ENCODE measurements around the gene ECSCR. TPM values are rescaled to one million over a fixed set of nuclear protein-coding genes. Genes with fewer than 3 reads are reported as not detected.
"Not testable (repeated sequence)": the region's sequence is repeated elsewhere in the genome, so short reads cannot be mapped to it uniquely, and the experiment has no call there.

Gene ECSCR
- total RNA-seq, 1 experiment from 2014 or later, result 0.53 TPM

DNA sequence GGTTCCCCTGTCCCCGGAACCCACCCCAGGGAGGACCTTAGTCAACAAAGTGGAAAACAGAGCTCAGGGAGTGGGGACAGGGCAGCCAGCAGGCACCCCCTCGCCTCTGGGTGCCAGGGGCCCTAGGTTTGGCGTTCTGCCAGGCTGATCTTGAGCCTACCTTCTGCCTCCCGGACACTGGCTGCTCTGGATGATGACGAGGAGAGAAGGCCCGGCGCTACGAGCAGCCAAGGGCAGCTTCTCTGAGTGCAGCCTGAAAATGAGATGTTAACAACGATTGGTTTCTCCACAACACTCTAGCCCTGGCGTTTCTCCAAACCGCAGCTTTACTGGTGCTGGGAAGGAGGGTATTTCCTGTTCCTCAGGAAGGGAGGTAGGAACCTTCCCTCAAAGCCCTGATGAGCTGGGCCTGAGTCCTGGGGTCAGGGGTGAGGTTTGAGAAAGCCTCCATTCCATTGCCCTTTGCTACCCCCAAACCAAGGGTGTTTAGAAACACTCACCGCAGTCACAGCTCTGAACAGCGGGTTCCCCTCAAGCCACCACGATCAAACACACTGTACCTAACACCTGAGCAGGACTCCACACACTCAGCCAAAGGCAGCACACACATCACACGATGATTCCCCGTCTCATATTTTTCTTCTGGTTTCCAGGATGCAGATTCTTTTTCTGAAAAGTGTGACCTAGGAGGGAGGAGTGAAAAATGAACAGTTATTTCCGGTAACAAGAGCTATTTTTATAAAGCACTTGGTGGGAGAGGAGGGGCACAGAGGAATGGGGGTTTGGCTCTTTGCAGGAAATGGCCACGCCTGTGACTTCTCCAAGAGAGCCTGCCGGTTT, 19.7 kb upstream of the ECSCR start, which contains the start of gene STING1:
Gene STING1, minus strand, starts transcription at position 709 of the 840 bp plus-strand sequence. CDS start 1,054 bp downstream, outside the sequence.
- Histone ChIP-seq H3K27ac (peak within 1 kb of the TSS; percentile 95), H3K36me3 (peaks cover 42% of the 10 kb centered on the region), H3K4me1 (replicated peaks) (peaks cover 26% of the 10 kb centered on the region), H3K27me3 (replicated peaks) (no peaks in the 10 kb centered on the region), H3K9me3 (replicated peaks) (no peaks in the 10 kb centered on the region; the same call in 1 of the 2 replicates), H3K4me3 (peak within 1 kb of the TSS; percentile 40)
- peak; percentile 97 to 98 for DNase-seq (ENCODE audit: low read depth in 1 of 2, low spot score in 2 of 2)

- H3K27me3 ChIP-seq (replicated peaks), result no peaks in the 10 kb centered on the region
- no peaks in the 10 kb centered on the region; the same call in 1 of the 2 replicates for H3K9me3 ChIP-seq (replicated peaks)
- peaks cover 26% of the 10 kb centered on the region for H3K4me1 ChIP-seq (replicated peaks)
- H3K36me3 ChIP-seq, result peaks cover 47% of the 10 kb centered on the region
- peak overlapping the region; percentile 40 for H3K4me3 ChIP-seq
- DNase-seq (ENCODE audit: low read depth in 1 of 2, low spot score in 2 of 2), result no peak
- peak overlapping the region; percentile 95 for H3K27ac ChIP-seq
Measured at GRCh38 chr5:139481580-139482049, 19.1 kb upstream of the ECSCR start.

DNA sequence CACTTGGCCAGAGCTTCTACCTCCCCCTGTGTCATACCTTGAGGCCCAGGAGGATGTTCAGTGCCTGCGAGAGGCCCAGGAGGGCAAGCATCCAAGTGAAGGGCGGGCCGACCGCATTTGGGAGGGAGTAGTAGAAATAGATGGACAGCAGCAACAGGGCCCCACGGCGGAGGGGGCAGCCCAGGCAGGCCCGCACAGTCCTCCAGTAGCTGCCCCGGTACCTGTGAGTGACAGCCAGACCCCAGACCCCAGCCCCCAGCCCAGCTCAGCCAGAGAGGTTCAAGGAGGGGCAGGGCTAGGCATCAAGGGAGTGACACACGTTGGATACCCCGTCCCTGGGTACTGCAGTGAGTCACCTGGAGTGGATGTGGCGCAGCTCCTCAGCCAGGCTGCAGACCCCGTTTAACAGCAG, 18.6 kb upstream of the ECSCR start:
- Histone ChIP-seq H3K4me1 (replicated peaks) (peaks cover 26% of the 10 kb centered on the region), H3K36me3 (peaks cover 48% of the 10 kb centered on the region), H3K27ac (peak overlapping the region; percentile 95; the same call in 1 of the 2 replicates), H3K27me3 (replicated peaks) (no peaks in the 10 kb centered on the region), H3K4me3 (peak overlapping the region; percentile 40), H3K9me3 (replicated peaks) (no peaks in the 10 kb centered on the region; the same call in 1 of the 2 replicates)
- DNase-seq (ENCODE audit: low read depth in 1 of 2, low spot score in 2 of 2), result no peak

DNA sequence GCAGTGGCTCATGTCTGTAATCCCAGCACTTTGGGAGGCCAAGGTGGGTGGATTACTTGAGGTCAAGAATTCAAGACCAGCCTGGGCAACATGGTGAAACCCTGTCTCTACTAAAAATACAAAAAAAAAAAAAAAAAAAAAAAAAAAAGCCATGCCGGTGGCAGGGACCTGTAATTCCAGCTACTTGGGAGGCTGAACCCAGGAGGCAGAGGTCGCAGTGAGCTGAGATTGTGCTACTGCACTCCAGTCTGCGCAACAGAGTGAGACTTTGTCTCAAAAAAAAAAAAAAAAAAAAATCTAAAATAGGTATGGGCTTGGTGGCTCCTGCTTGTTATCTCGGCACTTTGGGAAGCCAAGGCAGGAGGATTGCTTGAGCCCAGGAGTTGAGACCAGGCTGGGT, 17.2 kb upstream of the ECSCR start:
- not testable (repeated sequence) for H3K4me3 ChIP-seq

DNA sequence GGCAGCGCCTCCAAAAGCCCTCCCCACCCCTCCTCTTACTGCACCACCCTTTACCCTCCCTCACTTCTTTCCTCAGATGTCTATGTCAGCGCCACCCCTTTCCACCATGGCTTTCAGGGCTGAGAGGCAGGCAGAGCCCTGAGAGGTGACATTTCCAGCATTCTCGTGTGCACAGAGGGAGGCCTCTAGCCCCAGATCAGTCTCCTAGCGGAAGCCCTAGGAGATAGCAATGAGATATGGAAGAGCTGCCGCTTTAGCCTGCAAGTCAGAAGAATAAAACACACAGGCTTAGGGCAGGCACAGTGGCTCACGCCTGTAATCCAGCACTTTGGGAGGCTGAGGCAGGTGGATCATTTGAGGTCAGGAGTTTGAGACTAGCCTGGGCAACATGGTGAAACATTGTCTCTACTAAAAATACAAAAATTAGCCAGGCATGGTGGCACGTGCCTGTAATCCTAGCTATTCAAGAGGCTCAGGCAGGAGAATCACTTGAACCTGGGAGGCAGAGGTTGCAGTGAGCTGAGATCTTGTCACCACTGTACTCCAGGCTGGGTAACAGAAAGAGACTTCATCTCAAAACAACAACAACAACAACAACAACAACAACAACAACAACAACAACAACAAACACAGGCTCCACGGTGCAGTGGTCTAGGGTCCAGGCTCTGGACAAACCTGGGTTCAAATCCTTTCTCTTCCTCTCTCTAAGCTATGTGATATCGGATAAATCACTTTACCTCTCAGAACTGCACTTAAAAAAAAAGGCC, 16.3 kb upstream of the ECSCR start:
- Histone ChIP-seq H3K36me3 (peaks cover 63% of the 10 kb centered on the region), H3K4me1 (replicated peaks) (peaks cover 26% of the 10 kb centered on the region)
- not testable (repeated sequence) for H3K27me3 ChIP-seq (replicated peaks); H3K27ac ChIP-seq; H3K9me3 ChIP-seq (replicated peaks); H3K4me3 ChIP-seq; DNase-seq (ENCODE audit: low read depth in 1 of 2, low spot score in 2 of 2)

More for the DNA sequence above, 17.2 kb upstream of the ECSCR start:
- H3K4me1 ChIP-seq (replicated peaks), result peaks cover 26% of the 10 kb centered on the region
- H3K27me3 ChIP-seq (replicated peaks); DNase-seq (ENCODE audit: low read depth in 1 of 2, low spot score in 2 of 2); H3K9me3 ChIP-seq (replicated peaks); H3K27ac ChIP-seq: not testable (repeated sequence)
- peaks cover 62% of the 10 kb centered on the region for H3K36me3 ChIP-seq

- H3K36me3 ChIP-seq, result peaks cover 53% of the 10 kb centered on the region
- no peak for DNase-seq (ENCODE audit: low read depth in 1 of 2, low spot score in 2 of 2)
- peaks cover 5% of the 10 kb centered on the region for H3K4me1 ChIP-seq (replicated peaks)
- no peak overlapping the region for H3K27ac ChIP-seq
- no peak overlapping the region for H3K4me3 ChIP-seq
- H3K27me3 ChIP-seq (replicated peaks), result no peaks in the 10 kb centered on the region
- H3K9me3 ChIP-seq (replicated peaks), result no peaks in the 10 kb centered on the region
Measured at GRCh38 chr5:139475865-139476617, 13.5 kb upstream of the ECSCR start.

DNA sequence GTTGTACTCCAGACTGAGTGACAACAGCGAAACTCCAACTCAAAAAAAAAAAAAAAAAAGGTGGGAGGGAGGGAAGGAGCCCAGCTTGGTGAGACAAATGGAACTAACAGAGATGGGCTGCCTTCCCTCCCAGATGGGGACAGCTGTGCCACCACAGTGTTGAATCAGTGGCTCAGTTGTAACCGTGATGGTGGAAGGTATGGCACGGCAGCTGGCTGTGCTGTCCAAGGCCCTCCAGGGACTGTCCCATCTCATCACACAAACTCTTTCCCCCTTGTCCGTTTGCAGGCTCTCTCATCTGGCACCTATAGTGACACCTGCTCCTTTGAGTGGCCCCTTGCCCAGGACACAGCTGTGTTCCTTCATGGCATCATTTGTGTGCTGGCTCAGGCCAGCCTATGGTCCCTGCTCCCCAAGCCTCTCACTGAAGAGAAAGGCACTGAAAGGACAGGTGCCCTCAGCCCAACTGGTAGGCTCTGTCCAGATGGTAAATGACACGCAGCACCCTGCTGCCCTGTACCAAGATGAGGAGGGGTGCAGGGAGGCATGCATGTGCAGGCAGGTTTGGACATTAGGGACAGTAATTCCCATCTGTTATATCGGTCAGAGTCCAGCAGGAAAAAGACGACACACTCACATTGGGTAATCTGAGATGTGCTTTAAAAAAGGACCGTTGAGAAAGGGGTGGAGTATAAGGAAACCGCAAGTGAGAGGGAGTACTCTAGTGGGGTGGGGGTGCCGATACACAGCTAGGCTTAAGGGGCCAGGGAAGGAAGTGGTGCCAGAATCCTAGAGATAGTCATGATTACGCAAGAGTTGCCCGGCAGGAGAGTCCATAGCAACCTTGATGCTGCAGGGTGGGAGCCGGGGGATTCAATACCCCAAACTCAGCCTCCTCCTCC, 12.6 kb upstream of the ECSCR start:
- H3K27ac ChIP-seq, result no peak overlapping the region
- no peak for DNase-seq (ENCODE audit: low read depth in 1 of 2, low spot score in 2 of 2)
- H3K27me3 ChIP-seq (replicated peaks), result no peaks in the 10 kb centered on the region
- H3K4me1 ChIP-seq (replicated peaks), result no peaks in the 10 kb centered on the region
- H3K36me3 ChIP-seq, result peaks cover 44% of the 10 kb centered on the region
- no peak overlapping the region for H3K4me3 ChIP-seq
- no peaks in the 10 kb centered on the region for H3K9me3 ChIP-seq (replicated peaks)

DNA sequence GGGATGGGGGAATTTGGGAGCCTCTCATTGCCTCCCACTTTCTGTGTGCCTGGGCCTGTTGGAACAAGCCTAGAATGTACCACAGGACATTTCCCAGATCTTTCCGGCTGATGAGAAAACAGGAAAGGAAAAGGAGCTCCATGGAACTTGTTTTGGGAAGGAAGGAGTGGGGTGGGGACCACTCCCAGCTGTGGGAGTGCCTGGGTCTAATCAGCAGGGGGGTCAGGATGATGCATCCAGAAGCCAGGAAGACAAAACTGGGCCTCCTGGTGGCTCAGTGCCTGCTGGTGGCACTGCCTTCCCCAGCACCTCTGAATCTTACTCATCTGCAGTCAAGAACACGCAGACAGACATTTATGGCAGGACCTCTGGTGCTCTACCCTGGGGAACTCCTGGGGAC, 11.0 kb upstream of the ECSCR start:
- Histone ChIP-seq H3K4me1 (replicated peaks) (no peaks in the 10 kb centered on the region), H3K36me3 (peaks cover 33% of the 10 kb centered on the region), H3K27ac (no peak overlapping the region), H3K9me3 (replicated peaks) (no peaks in the 10 kb centered on the region), H3K4me3 (no peak overlapping the region), H3K27me3 (replicated peaks) (no peaks in the 10 kb centered on the region)
- DNase-seq (ENCODE audit: low read depth in 1 of 2, low spot score in 2 of 2), result no peak

GRCh38 chr5:139473105-139473504, 10.6 kb upstream of the ECSCR start:
- Histone ChIP-seq H3K4me3 (no peak overlapping the region), H3K36me3 (peaks cover 29% of the 10 kb centered on the region), H3K9me3 (replicated peaks) (no peaks in the 10 kb centered on the region), H3K27ac (no peak overlapping the region), H3K4me1 (replicated peaks) (no peaks in the 10 kb centered on the region), H3K27me3 (replicated peaks) (no peaks in the 10 kb centered on the region)
- no peak for DNase-seq (ENCODE audit: low read depth in 1 of 2, low spot score in 2 of 2)

GRCh38 chr5:139472386-139473030, 10.0 kb upstream of the ECSCR start:
- Histone ChIP-seq H3K9me3 (replicated peaks) (no peaks in the 10 kb centered on the region), H3K36me3 (peaks cover 23% of the 10 kb centered on the region), H3K27ac (no peak overlapping the region), H3K27me3 (replicated peaks) (no peaks in the 10 kb centered on the region), H3K4me1 (replicated peaks) (no peaks in the 10 kb centered on the region), H3K4me3 (no peak overlapping the region)
- DNase-seq (ENCODE audit: low read depth in 1 of 2, low spot score in 2 of 2), result no peak

DNA sequence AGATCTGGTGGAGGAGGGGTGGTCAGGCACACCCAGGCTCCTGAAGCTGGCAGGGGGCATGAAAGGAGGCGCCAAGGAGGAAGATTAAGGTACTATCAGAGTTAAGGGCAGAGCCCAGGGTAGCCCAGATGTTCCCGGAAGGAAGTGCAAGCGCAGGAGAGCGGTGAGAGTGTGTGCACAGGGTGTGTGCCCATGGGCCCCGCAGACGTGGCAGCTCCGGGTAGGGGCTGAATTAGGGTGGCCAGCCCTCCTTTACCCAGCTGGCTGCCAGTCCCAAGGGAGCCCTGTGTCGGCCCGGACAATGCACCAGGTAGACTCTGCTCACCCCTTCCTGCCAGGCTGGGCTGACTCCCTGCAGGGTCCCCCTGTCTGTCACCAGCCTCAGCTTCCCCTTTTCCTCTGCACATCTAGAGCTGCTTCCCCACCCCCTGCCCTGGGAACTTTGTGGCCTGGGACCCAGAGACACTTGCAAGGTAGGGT, 8.3 kb upstream of the ECSCR start, which contains the start of gene SMIM33:
Gene SMIM33, plus strand, starts transcription at position 184 of the 480 bp plus-strand sequence. Its CDS starts 118 bp downstream, at position 302.
- Histone ChIP-seq H3K27me3 (replicated peaks) (no peaks in the 10 kb centered on the region), H3K4me3 (no peak within 1 kb of the TSS), H3K9me3 (replicated peaks) (no peaks in the 10 kb centered on the region), H3K27ac (no peak within 1 kb of the TSS), H3K36me3 (peaks cover 12% of the 10 kb centered on the region), H3K4me1 (replicated peaks) (no peaks in the 10 kb centered on the region)
- DNase-seq (ENCODE audit: low read depth in 1 of 2, low spot score in 2 of 2), result no peak

DNA sequence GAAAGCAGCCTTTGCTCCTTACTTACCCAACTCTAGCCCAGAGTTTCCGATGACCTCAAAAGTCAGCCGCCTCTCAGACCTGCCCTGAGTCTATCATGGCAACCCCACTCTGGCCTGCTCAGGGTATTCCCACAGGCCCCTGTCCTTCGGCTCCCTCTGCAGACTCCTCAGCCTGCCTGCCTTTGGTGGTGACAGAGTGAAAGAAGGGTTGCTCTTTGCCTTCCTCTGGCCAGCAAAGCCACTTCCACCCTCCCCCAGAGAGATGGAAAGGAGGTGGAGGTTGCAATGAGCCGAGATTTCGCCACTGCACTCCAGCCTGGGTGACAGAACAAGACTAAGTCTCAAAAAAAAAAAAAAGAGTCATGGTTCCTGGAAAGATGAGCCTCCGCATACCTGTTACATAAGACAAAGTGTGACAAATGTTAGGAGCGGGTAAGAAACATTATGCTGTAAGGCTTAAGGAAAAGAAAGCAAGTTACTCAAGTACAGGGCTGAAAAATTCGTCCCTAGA, 5.9 kb upstream of the ECSCR start:
- no peaks in the 10 kb centered on the region for H3K9me3 ChIP-seq (replicated peaks)
- no peaks in the 10 kb centered on the region for H3K4me1 ChIP-seq (replicated peaks)
- H3K27ac ChIP-seq, result no peak overlapping the region
- no peaks in the 10 kb centered on the region; the same call in 1 of the 2 replicates for H3K27me3 ChIP-seq (replicated peaks)
- H3K36me3 ChIP-seq, result no peaks in the 10 kb centered on the region
- no peak for DNase-seq (ENCODE audit: low read depth in 1 of 2, low spot score in 2 of 2)
- H3K4me3 ChIP-seq, result no peak overlapping the region
